Smooth muscle cell of trachea (primary cell): ENCODE measurements around the gene CYP1A1. TPM values are rescaled to one million over a fixed set of nuclear protein-coding genes. Genes with fewer than 3 reads are reported as not detected.

Experiments
- total RNA-seq: library from RNA; depleted of rRNA; stranded (reverse); fragments of >200 nt; gene quantifications from 2 replicates; pipeline ENCODE4 v1.2.1, GENCODE V29; 2014

CYP1A1 gene, protein sequence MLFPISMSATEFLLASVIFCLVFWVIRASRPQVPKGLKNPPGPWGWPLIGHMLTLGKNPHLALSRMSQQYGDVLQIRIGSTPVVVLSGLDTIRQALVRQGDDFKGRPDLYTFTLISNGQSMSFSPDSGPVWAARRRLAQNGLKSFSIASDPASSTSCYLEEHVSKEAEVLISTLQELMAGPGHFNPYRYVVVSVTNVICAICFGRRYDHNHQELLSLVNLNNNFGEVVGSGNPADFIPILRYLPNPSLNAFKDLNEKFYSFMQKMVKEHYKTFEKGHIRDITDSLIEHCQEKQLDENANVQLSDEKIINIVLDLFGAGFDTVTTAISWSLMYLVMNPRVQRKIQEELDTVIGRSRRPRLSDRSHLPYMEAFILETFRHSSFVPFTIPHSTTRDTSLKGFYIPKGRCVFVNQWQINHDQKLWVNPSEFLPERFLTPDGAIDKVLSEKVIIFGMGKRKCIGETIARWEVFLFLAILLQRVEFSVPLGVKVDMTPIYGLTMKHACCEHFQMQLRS
- 1.3 TPM in 1 of 2 replicates, not detected in the other for total RNA-seq

DNA sequence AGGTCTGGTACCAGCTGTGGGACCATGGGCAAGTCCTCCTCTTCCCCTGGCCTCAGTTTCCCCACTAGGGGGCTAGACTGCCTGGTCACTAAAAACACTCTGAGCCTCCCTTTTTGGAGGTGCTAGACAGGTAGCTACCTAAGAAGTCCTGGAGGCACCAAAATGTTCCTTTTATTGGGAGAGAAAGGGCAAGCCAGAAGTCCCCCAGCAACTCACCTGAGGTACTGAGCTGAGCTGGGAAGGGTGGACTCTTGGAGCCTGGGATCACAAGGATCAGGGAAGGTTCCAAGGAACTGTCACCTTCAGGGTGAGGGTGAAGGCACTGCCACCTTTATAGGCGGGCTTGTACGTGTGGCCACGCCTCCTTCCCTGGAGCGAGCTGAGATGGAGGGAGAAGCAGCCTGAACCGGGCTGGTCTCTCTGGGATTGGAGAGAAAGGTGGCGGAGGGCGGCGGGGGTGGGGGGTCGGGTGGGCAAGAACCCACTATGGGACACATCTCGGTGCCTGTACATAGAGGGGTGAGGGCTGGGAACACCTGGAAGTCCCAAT, at the start of gene CYP1A1:
Gene CYP1A1 (minus strand): TSS at position 304 of the 550 bp plus-strand sequence. CDS start 2,431 bp downstream, outside the sequence.

DNA sequence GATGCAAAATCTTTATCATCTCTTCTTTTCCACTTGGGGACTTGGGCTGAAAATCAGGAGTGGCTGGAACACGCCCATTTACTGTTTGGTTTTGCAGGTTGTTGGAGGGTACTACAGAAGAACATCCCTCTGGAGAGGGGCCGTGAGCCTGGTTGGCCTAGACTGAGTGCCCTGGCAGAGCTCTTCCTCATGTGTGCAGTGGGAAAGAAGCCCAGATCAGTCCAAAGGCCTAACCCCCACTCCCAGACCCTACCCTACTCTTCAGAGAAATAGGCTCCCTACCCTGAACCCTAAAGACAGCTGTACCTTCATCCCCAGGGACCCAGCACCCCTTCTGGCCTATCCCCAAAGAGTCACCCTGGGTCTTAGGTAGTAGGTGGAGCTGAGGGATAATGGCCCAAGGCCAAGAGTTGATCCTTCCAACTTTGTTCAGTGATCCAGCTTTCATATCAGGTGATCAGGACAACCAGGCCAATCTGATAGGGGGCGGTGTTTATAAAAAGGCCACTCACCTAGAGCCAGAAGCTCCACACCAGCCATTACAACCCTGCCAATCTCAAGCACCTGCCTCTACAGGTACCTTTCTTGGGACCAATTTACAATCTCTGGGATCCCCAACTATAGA, 23.1 kb upstream of the CYP1A1 start, which contains the start of gene CYP1A2:
Gene CYP1A2 (plus strand): TSS at position 524 of the 625 bp plus-strand sequence. CDS start 894 bp downstream, outside the sequence.

DNA sequence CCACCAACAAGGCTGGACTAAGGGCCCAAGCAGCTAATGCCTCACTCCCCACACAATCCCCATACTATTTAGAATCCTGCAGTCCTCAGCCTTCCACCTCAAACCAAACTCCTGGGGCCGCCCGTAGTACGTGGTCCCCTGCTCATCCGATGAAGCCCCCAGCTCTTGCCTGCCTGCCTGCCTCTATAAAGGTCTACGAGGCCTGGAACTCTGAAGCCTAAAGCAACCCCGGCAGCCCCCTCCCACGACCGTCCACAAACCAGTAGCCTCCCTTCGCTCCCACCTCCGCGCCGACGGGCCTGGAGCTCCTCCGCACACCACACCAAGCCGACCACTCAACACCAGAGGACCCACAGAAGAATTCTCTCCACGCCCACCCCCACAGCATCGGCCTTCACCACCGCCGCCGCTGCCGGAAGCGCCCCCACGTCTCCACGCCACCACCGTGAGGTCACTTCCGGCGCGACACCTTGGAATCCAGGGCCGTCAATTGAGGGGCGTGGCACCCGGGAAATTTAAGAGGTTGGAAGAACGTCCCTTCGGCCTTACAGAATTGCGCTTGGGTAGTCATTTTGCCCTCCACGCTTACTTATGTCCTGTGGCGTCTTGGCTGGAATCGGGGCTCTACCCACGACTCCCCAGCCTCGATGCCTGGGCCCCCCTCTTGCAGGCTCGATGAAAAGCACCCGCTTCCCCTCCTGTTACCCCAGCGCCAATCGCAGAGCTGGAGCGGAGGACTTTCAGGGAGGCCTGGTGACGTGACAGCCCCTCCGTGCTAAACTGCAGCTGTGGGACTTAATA, 29.5 kb downstream of the CYP1A1 start, which contains the start of gene EDC3:
Gene EDC3 (minus strand): TSS at position 428 of the 801 bp plus-strand sequence. CDS start 20,900 bp downstream, outside the sequence.

Other genes with a start within 250 kb of the CYP1A1 start
- 1.0 and 1.5 TPM in 2 replicates for gene ARID3B, start 184.3 kb downstream of the CYP1A1 start, total RNA-seq
- gene CLK3, start 109.7 kb downstream of the CYP1A1 start, total RNA-seq, result 46.5 and 60.9 TPM in 2 replicates
- 12.8 and 15.5 TPM in 2 replicates for gene EDC3, start 29.5 kb downstream of the CYP1A1 start, total RNA-seq
- gene CYP1A2, start 23.3 kb upstream of the CYP1A1 start, total RNA-seq, result not detected in 2 replicates
- gene CSK, start 56.6 kb upstream of the CYP1A1 start, total RNA-seq, result 24.4 and 30.9 TPM in 2 replicates
- gene LMAN1L, start 87.3 kb upstream of the CYP1A1 start, total RNA-seq, result 0.15 TPM in 1 of 2 replicates, not detected in the other
- gene CPLX3, start 101.1 kb upstream of the CYP1A1 start, total RNA-seq, result not detected in 2 replicates
- 13.7 and 19.2 TPM in 2 replicates for gene ULK3, start 117.6 kb upstream of the CYP1A1 start, total RNA-seq
- gene SCAMP2, start 147.8 kb upstream of the CYP1A1 start, total RNA-seq, result 20.1 and 26.1 TPM in 2 replicates
- gene MPI, start 164.5 kb upstream of the CYP1A1 start, total RNA-seq, result 55.3 and 97.9 TPM in 2 replicates
- 43.1 and 59.2 TPM in 2 replicates for gene FAM219B, start 181.3 kb upstream of the CYP1A1 start, total RNA-seq
- 28.6 and 59.9 TPM in 2 replicates for gene COX5A, start 212.5 kb upstream of the CYP1A1 start, total RNA-seq
- gene RPP25, start 231.2 kb upstream of the CYP1A1 start, total RNA-seq, result 2.0 and 6.3 TPM in 2 replicates